ENCODE results near the gene CSTF3. TPM values are rescaled to one million over a fixed set of nuclear protein-coding genes. Genes with fewer than 3 reads are reported as not detected.
"Not testable (repeated sequence)": the region's sequence is repeated elsewhere in the genome, so short reads cannot be mapped to it uniquely, and the experiment has no call there.

Gene CSTF3
- total and polyA plus RNA-seq, 9 of the 15 experiments (the other 6 are each of a cell fraction or from before 2014, with no cell fraction given): 37.0 to 111 (median 61.0) TPM

- BruUV-seq (replicated peaks); FAIRE-seq; H3K79me2 ChIP-seq (ENCODE audit: control insufficient read depth, insufficient read depth, low read length); ATAC-seq; H3K36me3 ChIP-seq (ENCODE audit: control insufficient read depth, insufficient read depth, low read length); H3K4me3 ChIP-seq; intact Hi-C loops (cut with micrococcal nuclease); H3K9ac ChIP-seq (ENCODE audit: insufficient read depth in 1 of 2, low read depth in 2 of 2, low read length in 2 of 2); H3K27me3 ChIP-seq (ENCODE audit: control insufficient read depth in 2 of 2, insufficient read depth in 2 of 2, low read length in 2 of 2); H2AFZ ChIP-seq (ENCODE audit: low read depth, low read length); H3K27ac ChIP-seq (ENCODE audit: extremely low read depth, low read depth, low read length); H3K4me2 ChIP-seq (ENCODE audit: insufficient read depth, low read length); H3K4me1 ChIP-seq (replicated peaks in 1 of 2; ENCODE audit: control insufficient read depth in 2 of 2, insufficient read depth in 2 of 2, low read length in 2 of 2); DNase-seq (ENCODE audit: extremely low read depth in 1 of 4, low spot score in 3 of 4); H4K20me1 ChIP-seq (replicated peaks; ENCODE audit: control insufficient read depth, insufficient read depth, low read length); in situ Hi-C loops (cut with MboI); H3K9me3 ChIP-seq (replicated peaks; ENCODE audit: control insufficient read depth, insufficient read depth, low read depth, low read length); H3K9me1 ChIP-seq (ENCODE audit: control insufficient read depth, insufficient read depth, low read length): not testable (repeated sequence)
- POLR2A ChIA-PET: interaction anchor here (0.6 kb wide), 1 partner anchor 48 kb away, joined by 3 read pairs; no protein-coding TSS in a partner anchor
- WGBS (ENCODE audit: insufficient coverage, low coverage, missing lambda C conversion rate): 73% methylated on average over 6 of the region's 6 CpGs
- CTCF ChIA-PET (ENCODE audit: low intra/inter-chr PET ratio): interaction anchor here (0.6 kb wide), 1 partner anchor 1368 kb away, joined by 11 read pairs; no protein-coding TSS in a partner anchor
Measured at GRCh38 chr11:33048701-33049100, 112.6 kb downstream of the CSTF3 start.

GRCh38 chr11:33045551-33046255 lies 115.6 kb downstream of the CSTF3 start:
- no peaks in the 10 kb centered on the region for H4K20me1 ChIP-seq (replicated peaks; ENCODE audit: control insufficient read depth, insufficient read depth, low read length)
- ChIA-PET POLR2A (interaction anchor here (0.6 to 0.9 kb wide), 5 partner anchors 9 to 211 kb away, joined by 3 to 4 read pairs (median 3); partner anchors contain the start of gene HIPK3), CTCF (ENCODE audit: low intra/inter-chr PET ratio) (no interaction called here)
- no peaks in the 10 kb centered on the region for H3K36me3 ChIP-seq (ENCODE audit: control insufficient read depth, insufficient read depth, low read length)
- no peak overlapping the region for H3K9ac ChIP-seq (ENCODE audit: insufficient read depth in 1 of 2, low read depth in 2 of 2, low read length in 2 of 2)
- no peaks in the 10 kb centered on the region for H3K27me3 ChIP-seq (ENCODE audit: control insufficient read depth in 2 of 2, insufficient read depth in 2 of 2, low read length in 2 of 2)
- H3K4me1 ChIP-seq (replicated peaks in 1 of 2; ENCODE audit: control insufficient read depth in 2 of 2, insufficient read depth in 2 of 2, low read length in 2 of 2): no peaks in the 10 kb centered on the region
- H3K9me3 ChIP-seq (replicated peaks; ENCODE audit: control insufficient read depth, insufficient read depth, low read depth, low read length): no peaks in the 10 kb centered on the region
- H3K9me1 ChIP-seq (ENCODE audit: control insufficient read depth, insufficient read depth, low read length): no peaks in the 10 kb centered on the region
- no peak for FAIRE-seq
- H3K4me2 ChIP-seq (ENCODE audit: insufficient read depth, low read length): no peak overlapping the region
- in situ Hi-C loops (cut with MboI) (no loop called here), intact Hi-C loops (cut with micrococcal nuclease) (no loop called here)
- 70% methylated on average over 8 of the region's 8 CpGs for WGBS (ENCODE audit: insufficient coverage, low coverage, missing lambda C conversion rate)
- H3K27ac ChIP-seq (ENCODE audit: extremely low read depth, low read depth, low read length): no peak overlapping the region
- no peak overlapping the region for H3K4me3 ChIP-seq
- H2AFZ ChIP-seq (ENCODE audit: low read depth, low read length): no peak overlapping the region
- DNase-seq (ENCODE audit: extremely low read depth in 1 of 4, low spot score in 3 of 4): no peak
- ATAC-seq: no peak
- H3K79me2 ChIP-seq (ENCODE audit: control insufficient read depth, insufficient read depth, low read length): no peaks in the 10 kb centered on the region
- no TSS peak for BruUV-seq (replicated peaks)
- TF ChIP-seq ZNF121 (CRISPR knock-in tag; conservative IDR thresholded peaks at IDR 0.05) (no peak), BCLAF1 (IDR thresholded peaks at IDR 0.05; ENCODE audit: borderline replicate concordance in 1 of 2, control insufficient read depth in 1 of 2, low read depth in 2 of 2, low read length in 1 of 2) (no peak), ATF1 (CRISPR knock-in tag; IDR thresholded peaks at IDR 0.05) (no peak), ATF1 (tag; IDR thresholded peaks at IDR 0.05) (no peak), CBX3 (IDR thresholded peaks at IDR 0.05; ENCODE audit: borderline replicate concordance in 1 of 2, low read length in 2 of 2) (peak in 1 of 2 experiments; percentile 70; a peak in 2 of 3 replicates), TRIM28 (IDR thresholded peaks at IDR 0.05) (peak; percentile 78; the same call in 1 of the 2 replicates), CHD4 (IDR thresholded peaks at IDR 0.05; ENCODE audit: insufficient read depth, insufficient replicate concordance, low read depth, low read length, poor library complexity, severe bottlenecking) (no peak), SMARCC2 (IDR thresholded peaks at IDR 0.05; ENCODE audit: low read depth) (no peak)
